T-cell (primary cell): ENCODE data around the gene OOSP1. TPM values are rescaled to one million over a fixed set of nuclear protein-coding genes. Genes with fewer than 3 reads are reported as not detected.

Experiments used
- ATAC-seq, 4 experiments: fragments of 200-7000 bp in 3 of 4; fragments of 150-1000 bp in 1 of 4; cut with Tn5 transposase; replicated peaks in 1 of 4; 1 replicate in 3 of 4; 2 replicates in 1 of 4; pipeline ENCODE4 v1.10.0; 2021; ENCODE audit warnings: moderate library complexity in 3 of 4, mild to moderate bottlenecking in 2 of 4, moderate number of reproducible peaks in 1 of 4
- CTCF ChIA-PET, 2 donors: fragments of 300-600 bp; sonication (Branson Sonifier 250); formaldehyde crosslinking; loops; one replicate each; lab custom pipeline; 2022; ENCODE audit warnings: antibody characterized with exemption in 2 of 2; lab: Charles Lee
- POLR2A ChIA-PET, 2 donors: fragments of 300-600 bp; sonication (Branson Sonifier 250); formaldehyde crosslinking; loops; one replicate each; lab custom pipeline; 2022; ENCODE audit warnings: antibody characterized with exemption in 2 of 2; lab: Charles Lee
- DNase-seq, 35 experiments: peaks; one replicate each; pipeline versions ENCODE4 v3.0.0 to v3.0.0-alpha.2; 2013 to 2023
- H3K27ac ChIP-seq: one replicate; pipeline ENCODE4 v1.5.1; 2013; ENCODE audit warnings: low read length
- H3K27me3 ChIP-seq, 2 experiments: replicated peaks in 1 of 2; 1 replicate in 1 of 2; 2 replicates in 1 of 2; pipeline versions ENCODE4 v1.6.1 to v1.7.0; 2013; ENCODE audit warnings: low read length in 1 of 2, mixed read lengths in 1 of 2; ENCODE audit not compliant: control insufficient read depth in 2 of 2, insufficient read depth in 2 of 2; ENCODE audit errors: extremely low read depth in 1 of 2
- H3K36me3 ChIP-seq, 2 donors: 1 replicate in 1 of 2; 2 replicates in 1 of 2; pipeline versions ENCODE4 v1.6.1 to v1.7.0; 2013; ENCODE audit warnings: low read length in 1 of 2; ENCODE audit not compliant: control insufficient read depth in 2 of 2, insufficient read depth in 1 of 2; ENCODE audit errors: extremely low read depth in 1 of 2
- H3K4me1 ChIP-seq, 2 experiments: 1 replicate in 1 of 2; 2 replicates in 1 of 2; pipeline versions ENCODE4 v1.6.1 to v1.7.0; 2013; ENCODE audit warnings: low read length in 2 of 2, mixed read lengths in 1 of 2; ENCODE audit not compliant: insufficient read depth in 2 of 2, control insufficient read depth in 1 of 2; ENCODE audit errors: extremely low read depth in 1 of 2
- H3K4me3 ChIP-seq, 2 donors: 1 replicate in 1 of 2; 2 replicates in 1 of 2; pipeline versions ENCODE4 v1.5.1 to v1.7.0; 2013; ENCODE audit warnings: mild to moderate bottlenecking in 2 of 2, low read length in 1 of 2, moderate library complexity in 1 of 2; ENCODE audit not compliant: control insufficient read depth in 1 of 2; ENCODE audit errors: extremely low read depth in 1 of 2
- H3K9me3 ChIP-seq: 2 replicates; pipeline ENCODE4 v1.7.0; 2013
- H3K27ac Mint-ChIP-seq, 2 donors: one replicate each; pipeline ENCODE4 v1.8.0; 2020 to 2021; ENCODE audit warnings: mild to moderate bottlenecking in 2 of 2, mixed read lengths in 2 of 2
- H3K27me3 Mint-ChIP-seq, 2 donors: one replicate each; pipeline ENCODE4 v1.8.0; 2021 to 2022; ENCODE audit warnings: mixed read lengths in 2 of 2
- H3K36me3 Mint-ChIP-seq: one replicate; pipeline ENCODE4 v1.8.0; 2021; ENCODE audit warnings: mixed read lengths
- H3K4me1 Mint-ChIP-seq, 3 donors: one replicate each; pipeline ENCODE4 v1.8.0; 2020 to 2022; ENCODE audit warnings: mixed read lengths in 3 of 3, mild to moderate bottlenecking in 1 of 3
- H3K4me3 Mint-ChIP-seq, 3 donors: one replicate each; pipeline ENCODE4 v1.8.0; 2020 to 2022; ENCODE audit warnings: mild to moderate bottlenecking in 3 of 3, mixed read lengths in 3 of 3, moderate library complexity in 3 of 3
- H3K9me3 Mint-ChIP-seq, 3 donors: one replicate each; pipeline ENCODE4 v1.8.0; 2020 to 2022; ENCODE audit warnings: mixed read lengths in 3 of 3
- WGBS: methylation state at CpG from one replicate; pipeline ENCODE4 v1.1.5; 2013; ENCODE audit warnings: missing lambda C conversion rate; ENCODE audit not compliant: insufficient coverage; 5-methylcytosine and 5-hydroxymethylcytosine counted together
- total RNA-seq, 35 experiments: library from RNA in 6 of 35; stranded (reverse) in 6 of 35; fragments of 120-200 nt in 1 of 35; gene quantifications; one replicate each; pipeline versions ENCODE4 v1.2.1 to v1.2.4 and lab custom pipeline; 2013 to 2026

Gene OOSP1
- total RNA-seq, 5 donors from 2014 or later (not counting 1 experiment from before 2014, with no cell fraction given), result not detected

- Histone ChIP-seq H3K9me3 (no peaks in the 10 kb centered on the region), H3K27ac (no peak overlapping the region), H3K4me1 (no peaks in the 10 kb centered on the region), H3K27me3 (no peaks in the 10 kb centered on the region), H3K36me3 (no peaks in the 10 kb centered on the region), H3K4me3 (no peak overlapping the region)
- ChIA-PET POLR2A (no interaction called here), CTCF (no interaction called here)
- Mint-ChIP-seq H3K27me3 (peaks cover 8 to 12% of the 10 kb centered on the region in 2 donors), H3K4me1 (no peaks in the 10 kb centered on the region), H3K36me3 (no peaks in the 10 kb centered on the region), H3K4me3 (no peak overlapping the region), H3K9me3 (no peaks in the 10 kb centered on the region), H3K27ac (no peak overlapping the region)
- WGBS, result no CpG with 5 or more reads among the region's 4 CpGs
- DNase-seq (no peak), ATAC-seq (no peak)
Measured at GRCh38 chr11:59953463-59954218, 15.4 kb downstream of the OOSP1 start.

DNA sequence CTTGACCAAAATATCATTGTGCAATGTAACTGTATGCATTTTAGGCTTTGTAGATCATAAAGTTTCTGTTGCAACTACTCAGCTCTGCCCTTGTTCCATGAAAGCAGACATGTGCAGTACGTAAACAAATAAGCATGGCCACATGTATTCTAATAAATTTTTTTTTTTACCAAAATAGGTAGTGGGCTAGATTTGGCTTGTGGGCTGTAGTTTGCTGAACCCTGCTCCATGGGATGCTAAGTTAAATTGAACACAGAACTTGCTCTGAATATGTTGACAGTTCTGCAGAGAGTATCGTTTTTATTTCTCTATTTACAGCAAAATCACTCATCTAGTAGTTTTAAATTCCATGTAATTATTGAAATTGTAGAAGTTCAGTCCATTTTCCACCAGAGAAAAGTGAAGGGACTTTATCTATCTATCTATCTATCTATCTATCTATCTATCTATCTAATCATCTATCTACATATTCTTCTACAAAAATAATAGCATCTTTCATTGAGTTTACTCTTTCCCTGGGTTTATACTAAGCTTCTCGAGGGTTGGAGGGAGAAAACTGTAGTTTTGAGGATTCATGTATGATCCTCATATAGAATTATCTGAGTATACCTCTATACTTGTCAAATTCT, 16.1 kb downstream of the OOSP1 start:
- Mint-ChIP-seq H3K4me3 (no peak overlapping the region), H3K9me3 (no peaks in the 10 kb centered on the region), H3K27ac (no peak overlapping the region), H3K27me3 (peaks cover 8 to 9% of the 10 kb centered on the region in 2 donors), H3K36me3 (no peaks in the 10 kb centered on the region), H3K4me1 (no peaks in the 10 kb centered on the region)
- H3K27me3 ChIP-seq, result no peaks in the 10 kb centered on the region
- H3K9me3 ChIP-seq, result no peaks in the 10 kb centered on the region
- ChIA-PET POLR2A (no interaction called here), CTCF (no interaction called here)
- H3K4me1 ChIP-seq, result no peaks in the 10 kb centered on the region
- WGBS, result no CpG with 5 or more reads among the region's 3 CpGs
- H3K4me3 ChIP-seq, result no peak overlapping the region
- H3K27ac ChIP-seq, result no peak overlapping the region
- H3K36me3 ChIP-seq, result no peaks in the 10 kb centered on the region
- DNase-seq (no peak), ATAC-seq (no peak)

GRCh38 chr11:59957094-59957493, 18.9 kb downstream of the OOSP1 start:
- ATAC-seq, result no peak
- H3K27ac ChIP-seq, result no peak overlapping the region
- H3K27me3 ChIP-seq, result no peaks in the 10 kb centered on the region
- no CpG with 5 or more reads among the region's 4 CpGs for WGBS
- Mint-ChIP-seq H3K9me3 (no peaks in the 10 kb centered on the region), H3K27ac (no peak overlapping the region), H3K36me3 (no peaks in the 10 kb centered on the region), H3K27me3 (peaks cover 5 to 11% of the 10 kb centered on the region in 2 donors), H3K4me1 (no peaks in the 10 kb centered on the region), H3K4me3 (no peak overlapping the region)
- ChIA-PET POLR2A (no interaction called here), CTCF (no interaction called here)
- no peaks in the 10 kb centered on the region for H3K9me3 ChIP-seq
- H3K36me3 ChIP-seq, result no peaks in the 10 kb centered on the region
- no peak for DNase-seq
- no peaks in the 10 kb centered on the region for H3K4me1 ChIP-seq
- H3K4me3 ChIP-seq, result no peak overlapping the region

- Histone ChIP-seq H3K27ac (no peak overlapping the region), H3K9me3 (no peaks in the 10 kb centered on the region), H3K4me3 (no peak overlapping the region), H3K27me3 (no peaks in the 10 kb centered on the region), H3K36me3 (no peaks in the 10 kb centered on the region), H3K4me1 (no peaks in the 10 kb centered on the region)
- DNase-seq (no peak), ATAC-seq (no peak)
- Mint-ChIP-seq H3K9me3 (no peaks in the 10 kb centered on the region), H3K4me3 (no peak overlapping the region), H3K4me1 (no peaks in the 10 kb centered on the region), H3K27me3 (peaks cover 5 to 15% of the 10 kb centered on the region in 2 donors), H3K27ac (no peak overlapping the region), H3K36me3 (no peaks in the 10 kb centered on the region)
- ChIA-PET POLR2A (no interaction called here), CTCF (no interaction called here)
- WGBS, result 50% methylated on average over 3 of the region's 9 CpGs
Measured at GRCh38 chr11:59960502-59961381, 22.5 kb downstream of the OOSP1 start.

DNA sequence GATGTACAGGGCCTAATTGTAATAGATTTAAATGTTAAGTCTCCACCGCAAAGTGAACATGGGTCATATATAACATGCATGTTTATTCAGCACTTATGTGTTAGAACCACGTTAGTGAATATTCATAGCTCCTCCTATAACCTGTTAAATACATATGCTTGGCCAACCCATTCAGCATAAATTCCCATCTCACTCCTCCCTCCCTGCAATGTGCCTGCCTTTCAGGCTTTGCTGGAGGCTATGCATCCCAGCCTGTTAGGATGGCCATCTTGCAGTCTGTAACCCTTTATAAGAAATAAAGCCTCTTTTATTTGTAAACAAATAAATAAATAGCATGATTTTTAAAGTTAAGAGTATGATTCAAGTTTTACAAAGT, 23.9 kb downstream of the OOSP1 start:
- Mint-ChIP-seq H3K9me3 (no peaks in the 10 kb centered on the region), H3K27me3 (peaks cover 0 to 14% of the 10 kb centered on the region in 2 donors), H3K36me3 (no peaks in the 10 kb centered on the region), H3K4me3 (no peak overlapping the region), H3K27ac (no peak overlapping the region), H3K4me1 (no peaks in the 10 kb centered on the region)
- ATAC-seq (no peak), DNase-seq (no peak)
- Histone ChIP-seq H3K36me3 (no peaks in the 10 kb centered on the region), H3K27me3 (no peaks in the 10 kb centered on the region), H3K4me3 (no peak overlapping the region), H3K9me3 (no peaks in the 10 kb centered on the region), H3K4me1 (no peaks in the 10 kb centered on the region), H3K27ac (no peak overlapping the region)
- POLR2A ChIA-PET, result no interaction called here
- CTCF ChIA-PET, result no interaction called here
- 60% methylated on average over 1 of the region's 2 CpGs for WGBS

DNA sequence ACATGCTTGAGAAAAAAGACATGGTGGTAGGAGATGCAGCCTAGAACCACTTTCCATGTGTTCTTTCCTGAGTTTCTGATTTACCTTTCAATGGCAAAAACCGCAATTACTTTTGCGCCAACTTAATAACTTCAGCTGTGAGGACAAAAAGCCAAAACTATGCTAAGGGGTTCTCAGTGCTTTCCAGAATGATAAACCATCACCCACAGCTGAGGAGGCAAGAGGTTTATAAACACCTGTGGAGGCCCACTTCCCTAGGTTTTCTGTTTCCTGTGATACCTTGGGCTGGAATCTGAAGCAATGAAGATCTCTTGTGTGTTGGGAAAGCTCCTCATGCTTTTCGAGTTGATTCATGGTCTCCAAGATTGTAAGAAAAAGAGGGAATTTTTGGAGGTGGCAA, 25.5 kb downstream of the OOSP1 start, which contains the start of gene OOSP4A:
Gene OOSP4A (plus strand): TSS at position 301 of the 400 bp plus-strand sequence. CDS start 0 bp downstream, at position 301.
- no peaks in the 10 kb centered on the region for H3K36me3 ChIP-seq
- ATAC-seq (no peak), DNase-seq (no peak)
- Mint-ChIP-seq H3K27me3 (peaks cover 7 to 8% of the 10 kb centered on the region in 2 donors), H3K4me1 (no peaks in the 10 kb centered on the region), H3K27ac (no peak within 1 kb of the TSS), H3K4me3 (no peak within 1 kb of the TSS), H3K36me3 (no peaks in the 10 kb centered on the region), H3K9me3 (no peaks in the 10 kb centered on the region)
- CTCF ChIA-PET, result interaction anchor here in 1 of 2 donors (0.7 kb wide), 1 partner anchor 1177 kb away, joined by 4 read pairs; no protein-coding TSS in a partner anchor
- no CpG with 5 or more reads among the region's 3 CpGs for WGBS
- H3K4me1 ChIP-seq, result no peaks in the 10 kb centered on the region
- H3K27ac ChIP-seq, result no peak within 1 kb of the TSS
- H3K4me3 ChIP-seq, result no peak within 1 kb of the TSS
- no peaks in the 10 kb centered on the region for H3K27me3 ChIP-seq
- no peaks in the 10 kb centered on the region for H3K9me3 ChIP-seq
- POLR2A ChIA-PET, result no interaction called here
